Cardiac septum (tissue), 1 donor: ENCODE data around the gene SDK1. TPM values are rescaled to one million over a fixed set of nuclear protein-coding genes. Genes with fewer than 3 reads are reported as not detected.

Experiments
- DNase-seq: peaks from one replicate; pipeline ENCODE4 v3.0.0-alpha.2; 2020; ENCODE audit warnings: low spot score
- intact Hi-C: fragments of 100-400 bp; cut with DNase I; formaldehyde crosslinking; loops from one replicate; pipeline ENCODE4 v1.14.0; 2022
- long read RNA-seq: library from polyadenylated mRNA; unstranded; transcript quantifications from one replicate; pipeline ENCODE4 v2.0.0, GENCODE V29; 2021
- total RNA-seq: library from RNA; stranded (reverse); fragmentation: NEBNext Ultra II Directional; extraction: Animal tissue kit (Norgen Biotek cat#: 25700); gene quantifications from one replicate; pipeline ENCODE4 v1.2.1, GENCODE V29; 2021
- donor health status: DM: no; HTN: no; CAD: no.

SDK1 gene
- total RNA-seq = 0.32 TPM
- long read RNA-seq, partial matches to known transcripts = 0 of 2 reads
- long read RNA-seq, other reads (novel, unspliced or antisense) = 2 of 2 reads

- intact Hi-C loops = loop anchor here (10.0 kb wide), 1 partner anchor 594 kb away; no protein-coding TSS in a partner anchor
- peak; percentile 92 for DNase-seq
These were observed at the start of gene SDK1 for GRCh38 chr7:3300651-3301448. Gene SDK1 (plus strand): TSS chr7:3301252. CDS start chr7:3301587, 335 bp downstream.

DNA sequence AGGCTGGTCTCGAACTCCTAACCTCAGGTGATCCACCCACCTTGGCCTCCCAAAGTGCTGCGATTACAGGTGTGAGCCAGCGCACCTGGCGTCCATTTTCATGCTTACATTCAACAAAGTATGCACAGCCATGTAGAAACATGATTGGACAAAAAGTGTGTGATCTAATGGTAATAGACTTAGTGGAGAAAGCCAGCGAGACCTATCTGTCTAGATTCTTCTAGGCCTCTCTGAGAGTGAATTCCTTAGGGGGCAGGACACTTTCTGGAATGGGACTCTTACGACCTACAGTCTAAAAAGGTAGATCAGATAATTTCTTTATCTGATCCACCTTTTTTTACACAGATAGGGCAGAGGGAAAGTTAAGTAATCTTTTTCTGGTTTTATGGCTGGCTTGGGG is 46.3 kb upstream of the SDK1 start:
- intact Hi-C loops = no loop called here
- no peak for DNase-seq

- DNase-seq = no peak
- intact Hi-C loops = no loop called here
These were observed 41.2 kb upstream of the SDK1 start for GRCh38 chr7:3259711-3260400.

DNA sequence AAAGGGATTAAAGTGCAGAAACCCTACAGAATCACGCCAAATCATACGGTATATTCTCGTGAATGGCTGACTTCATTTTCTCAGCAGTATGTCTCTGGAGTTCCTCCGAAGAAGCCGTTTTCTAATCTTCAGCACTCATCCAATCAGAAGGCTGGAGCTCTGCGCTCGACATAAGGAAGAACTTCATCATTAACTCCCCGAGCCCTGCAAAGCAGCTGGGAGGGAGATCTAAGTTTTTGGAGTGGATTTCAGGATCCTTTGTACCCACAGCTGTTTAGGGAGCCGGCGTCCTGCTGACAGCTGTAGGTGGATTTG is 40.7 kb upstream of the SDK1 start:
- no peak for DNase-seq
- intact Hi-C loops = no loop called here

GRCh38 chr7:3264693-3265339 is 36.2 kb upstream of the SDK1 start:
- intact Hi-C loops = no loop called here
- no peak for DNase-seq

GRCh38 chr7:3265388-3265787 is 35.7 kb upstream of the SDK1 start:
- intact Hi-C loops = no loop called here
- no peak for DNase-seq

DNA sequence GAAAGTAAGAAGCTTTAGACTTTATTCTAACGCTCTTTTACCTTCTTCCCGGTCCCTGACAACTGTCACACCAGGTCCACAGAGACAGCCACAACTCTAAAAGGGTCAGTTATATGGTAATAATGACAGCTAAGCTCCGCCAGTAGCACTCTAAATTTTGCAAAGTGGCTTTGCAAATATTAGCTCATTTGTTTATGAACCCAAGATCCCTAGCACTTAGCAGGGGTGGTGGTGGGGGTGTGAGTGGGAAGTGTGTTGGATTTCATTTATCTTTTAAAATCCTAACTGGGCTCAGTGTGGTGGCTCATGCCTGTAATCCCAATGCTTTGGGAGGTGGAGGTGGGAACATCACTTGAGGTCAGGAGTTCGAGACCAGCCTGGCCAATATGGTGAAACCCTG is 34.8 kb upstream of the SDK1 start:
- intact Hi-C loops = no loop called here
- DNase-seq = no peak

GRCh38 chr7:3267966-3268690 is 32.9 kb upstream of the SDK1 start:
- intact Hi-C loops = no loop called here
- no peak for DNase-seq

GRCh38 chr7:3270362-3270761 is 30.7 kb upstream of the SDK1 start:
- intact Hi-C loops = no loop called here

DNA sequence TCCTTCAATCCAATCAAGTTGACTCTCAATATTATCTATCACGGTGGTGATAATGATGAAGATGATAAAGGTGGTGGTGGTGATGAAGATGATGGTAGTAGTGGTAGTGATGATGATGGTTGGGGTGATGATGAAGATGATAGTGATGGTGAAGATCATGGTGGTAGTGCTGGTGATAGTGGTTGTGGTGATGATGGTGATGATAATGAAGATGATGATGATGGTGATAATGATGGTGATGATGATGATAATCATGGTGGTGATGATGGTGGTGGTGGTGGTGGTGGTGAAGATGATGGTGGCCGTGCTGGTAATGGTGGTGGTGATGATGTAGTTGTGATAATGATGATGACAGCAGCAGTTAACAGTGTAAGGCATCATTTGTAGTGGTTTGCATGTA is 29.8 kb upstream of the SDK1 start:
- intact Hi-C loops = no loop called here
- DNase-seq = no peak

More at GRCh38 chr7:3270362-3270761, 30.7 kb upstream of the SDK1 start:
- no peak for DNase-seq

GRCh38 chr7:3272691-3273141 is 28.3 kb upstream of the SDK1 start:
- intact Hi-C loops = no loop called here
- no peak for DNase-seq

DNA sequence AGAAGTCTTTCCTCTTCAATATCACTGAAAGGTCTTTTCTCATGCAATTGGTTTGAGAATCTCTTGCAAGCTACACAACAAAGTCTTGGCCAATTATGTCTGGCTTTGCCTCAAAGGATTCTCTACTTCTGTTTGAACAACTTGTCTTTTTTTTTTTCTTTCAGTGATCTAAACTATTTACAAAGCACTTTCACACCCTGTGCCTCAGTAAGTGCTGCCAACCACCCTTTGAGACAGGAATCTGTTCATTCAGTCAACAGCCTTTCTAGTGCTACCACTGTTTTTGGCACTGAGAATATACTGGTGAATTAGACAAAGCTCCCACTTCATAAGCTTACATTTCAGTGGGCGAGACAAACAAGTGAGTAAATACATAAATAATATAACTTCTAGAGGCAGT is 26.9 kb upstream of the SDK1 start:
- DNase-seq = no peak
- intact Hi-C loops = no loop called here

DNA sequence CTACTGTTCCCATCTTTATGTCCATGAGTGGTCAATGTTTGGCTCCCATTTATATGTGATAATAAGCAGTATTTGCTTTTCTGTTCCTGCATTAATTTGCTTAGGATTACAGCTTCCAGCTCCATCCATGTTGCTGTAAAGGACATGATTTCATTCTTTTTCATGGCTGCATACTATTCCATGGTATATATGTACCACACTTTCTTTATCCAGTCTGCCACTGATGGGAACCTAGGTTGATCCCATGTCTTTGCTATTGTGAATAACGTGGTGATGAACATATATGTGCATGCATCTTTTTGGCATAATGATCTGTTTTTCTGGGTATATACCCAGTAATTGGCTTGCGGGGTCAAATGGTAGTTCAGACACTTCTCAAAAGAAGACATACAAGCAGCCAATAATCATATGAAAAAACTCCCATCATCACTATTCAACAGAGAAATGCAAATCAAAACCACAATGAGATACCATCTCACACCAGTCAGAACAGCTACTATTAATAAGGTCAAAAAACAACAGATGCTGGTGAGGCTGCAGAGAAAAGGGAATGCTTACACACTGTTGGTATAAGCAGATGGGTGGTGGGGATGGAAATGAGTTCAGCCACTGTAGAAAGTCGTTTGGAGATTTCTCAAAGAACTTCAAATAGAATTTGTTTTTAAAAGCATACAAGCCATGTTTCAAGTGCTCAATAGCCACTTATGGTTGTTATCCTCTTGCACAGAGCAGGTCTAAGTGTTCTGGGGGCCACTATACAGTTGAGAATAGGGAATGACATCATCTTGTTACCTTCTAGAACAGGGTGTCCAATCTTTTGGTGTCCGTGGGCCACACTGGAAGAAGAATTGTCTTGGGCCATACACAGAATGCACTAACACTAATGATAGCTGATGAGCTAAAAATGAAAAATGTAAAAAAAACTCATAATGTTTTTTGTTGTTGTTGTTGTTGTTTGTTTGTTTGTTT is 23.2 kb upstream of the SDK1 start:
- no peak for DNase-seq
- intact Hi-C loops = no loop called here

DNA sequence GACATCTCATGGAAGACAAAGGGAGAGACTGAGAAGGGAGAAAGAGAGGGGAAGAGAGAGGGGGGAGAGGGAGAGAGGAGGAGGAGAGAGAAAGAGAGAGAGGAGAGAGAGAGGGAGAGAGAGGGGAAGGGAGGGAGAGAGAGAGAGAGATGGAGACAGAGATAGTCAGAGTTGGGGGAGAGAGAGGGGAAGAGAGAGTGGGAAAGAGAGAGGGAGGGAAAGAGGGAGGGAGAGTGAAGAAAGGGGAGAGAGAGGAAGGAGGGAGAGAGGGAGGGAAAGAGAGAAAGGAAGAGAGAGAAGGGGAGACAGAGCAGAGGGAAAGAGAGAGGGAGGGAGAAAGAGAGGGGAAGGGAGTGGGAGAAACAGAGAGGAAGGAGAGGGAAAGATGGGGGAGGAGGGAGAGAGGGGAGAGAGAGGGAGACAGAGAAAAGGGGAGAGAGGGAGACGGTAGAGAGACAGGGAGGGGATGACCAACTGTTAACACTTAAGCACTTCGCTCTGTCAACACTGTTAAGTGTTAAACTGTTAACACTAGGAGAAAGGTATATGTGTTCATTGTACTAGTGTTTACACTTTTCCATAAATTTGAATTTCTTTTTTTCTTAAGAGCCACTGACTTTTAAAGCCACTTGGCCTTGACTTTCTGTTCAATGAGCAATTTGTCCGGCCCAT is 21.8 kb upstream of the SDK1 start:
- intact Hi-C loops = no loop called here
- no peak for DNase-seq

DNA sequence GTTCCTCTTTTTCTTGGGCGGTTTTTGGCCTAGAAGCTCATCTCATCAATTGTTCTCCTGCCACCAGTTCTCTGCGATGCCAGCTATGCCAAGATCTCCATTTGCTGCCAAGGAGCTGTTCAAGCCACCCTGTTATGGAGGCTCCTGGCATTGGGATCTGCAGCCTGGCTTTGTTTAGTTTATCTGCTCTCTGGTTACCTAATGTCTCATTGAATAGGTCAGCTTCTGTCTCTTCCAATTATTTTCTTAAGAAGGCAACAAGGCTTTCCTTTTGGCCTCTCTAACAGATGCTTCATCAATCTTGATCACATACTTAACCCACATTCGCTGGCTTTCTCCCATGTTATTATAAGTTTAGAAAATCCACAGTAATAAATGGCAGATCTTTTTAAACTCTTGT is 20.6 kb upstream of the SDK1 start:
- intact Hi-C loops = no loop called here
- DNase-seq = no peak

DNA sequence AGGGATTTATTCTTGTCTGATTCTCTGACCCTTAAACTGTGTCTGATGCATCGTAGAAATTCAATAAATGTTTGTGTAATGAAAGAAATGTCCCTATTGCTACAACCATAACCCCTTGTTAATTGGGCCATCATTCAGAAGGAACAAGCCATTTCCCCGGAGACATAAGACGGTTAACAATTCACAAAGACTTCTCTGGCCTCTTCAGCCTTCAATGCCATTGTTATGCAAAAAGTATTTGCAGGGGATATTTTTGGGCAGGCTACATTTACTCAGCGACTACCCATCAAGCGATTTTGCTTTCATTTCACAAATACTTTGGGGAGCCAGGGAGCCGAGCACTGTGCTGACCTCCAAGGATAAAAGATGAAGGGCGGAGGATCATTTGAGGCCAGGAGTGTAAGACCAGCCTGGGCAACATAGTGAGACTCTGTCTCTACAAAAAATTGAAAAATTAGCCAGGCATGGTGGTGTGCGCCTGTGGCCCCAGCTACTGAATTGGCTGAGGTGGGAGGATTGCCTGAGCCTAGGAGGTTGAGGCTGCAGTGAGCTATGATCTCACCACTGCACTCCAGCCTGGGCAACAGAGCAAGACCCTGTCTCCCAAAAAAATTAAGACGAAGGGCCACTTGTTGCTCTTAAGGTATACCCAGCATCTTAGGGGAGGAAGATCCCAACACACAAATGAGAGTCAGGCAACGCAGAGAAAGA is 20.0 kb upstream of the SDK1 start:
- DNase-seq = no peak
- intact Hi-C loops = no loop called here

GRCh38 chr7:3282457-3282856 is 18.6 kb upstream of the SDK1 start:
- intact Hi-C loops = no loop called here
- no peak for DNase-seq
